GM12875 (cell line): ENCODE results near the gene MAP4K4.

Experiments used
- H3K4me3 ChIP-seq: one replicate; pipeline ENCODE4 v1.5.1; 2011; ENCODE audit warnings: low read depth, low read length, control low read depth
- CTCF ChIP-seq: IDR thresholded peaks from 2 replicates; pipeline ENCODE4 v1.5.1; 2011; ENCODE audit warnings: low read depth, mild to moderate bottlenecking, control low read depth, inconsistent platforms, low read length, moderate library complexity, borderline replicate concordance; ENCODE audit not compliant: insufficient read depth

The MAP4K4 gene

GRCh38 chr2:101892377-101892776 is 194.9 kb downstream of the MAP4K4 start:
- no peak for TF ChIP-seq CTCF

GRCh38 chr2:101893681-101894381 is 196.3 kb downstream of the MAP4K4 start:
- H3K4me3 ChIP-seq = no peak overlapping the region
- no peak for TF ChIP-seq CTCF

More at GRCh38 chr2:101892377-101892776, 194.9 kb downstream of the MAP4K4 start:
- no peak overlapping the region for H3K4me3 ChIP-seq

- TF ChIP-seq CTCF = no peak
- H3K4me3 ChIP-seq = no peak overlapping the region
Observed at GRCh38 chr2:101895039-101895438, 197.5 kb downstream of the MAP4K4 start.

- TF ChIP-seq CTCF = no peak
- H3K4me3 ChIP-seq = no peak overlapping the region
Observed at GRCh38 chr2:101895819-101896322, 198.4 kb downstream of the MAP4K4 start.

GRCh38 chr2:101897301-101897700 is 199.8 kb downstream of the MAP4K4 start:
- H3K4me3 ChIP-seq = no peak overlapping the region
- TF ChIP-seq CTCF = no peak

GRCh38 chr2:101899265-101899664 is 201.8 kb downstream of the MAP4K4 start:
- H3K4me3 ChIP-seq = no peak overlapping the region
- TF ChIP-seq CTCF = no peak

- TF ChIP-seq CTCF = no peak
- no peak overlapping the region for H3K4me3 ChIP-seq
Observed at GRCh38 chr2:101899871-101900270, 202.4 kb downstream of the MAP4K4 start.
